ENCODE data around the gene MPL. TPM values are rescaled to one million over a fixed set of nuclear protein-coding genes. Genes with fewer than 3 reads are reported as not detected.

MPL gene
- total and polyA plus RNA-seq, 2 of the 13 experiments (the other 11 are each of a cell fraction or from before 2014, with no cell fraction given): not detected

- TF ChIP-seq KLF15 (CRISPR knock-in tag; IDR thresholded peaks at IDR 0.05; ENCODE audit: borderline replicate concordance) (no peak), ZNF432 (CRISPR knock-in tag; IDR thresholded peaks at IDR 0.05; ENCODE audit: borderline replicate concordance) (no peak), NFRKB (IDR thresholded peaks at IDR 0.05) (no peak), ZNF883 (CRISPR knock-in tag; IDR thresholded peaks at IDR 0.05; ENCODE audit: not compliant biosample characterization) (peak; percentile 66), ZNF788 (CRISPR knock-in tag; IDR thresholded peaks at IDR 0.05; ENCODE audit: borderline replicate concordance) (no peak; the same call in 1 of the 2 replicates), ZNF709 (CRISPR knock-in tag; IDR thresholded peaks at IDR 0.05) (peak; percentile 74; the same call in 1 of the 2 replicates), TAF1 (CRISPR knock-in tag; IDR thresholded peaks at IDR 0.05) (peak; percentile 67), ZBTB37 (CRISPR knock-in tag; IDR thresholded peaks at IDR 0.05) (no peak), ZNF740 (CRISPR knock-in tag; IDR thresholded peaks at IDR 0.05) (no peak; the same call in 1 of the 2 replicates), ZNF550 (CRISPR knock-in tag; IDR thresholded peaks at IDR 0.05; ENCODE audit: borderline replicate concordance) (no peak), POGZ (CRISPR knock-in tag; IDR thresholded peaks at IDR 0.05) (no peak; the same call in none of the 2 replicates), ZNF772 (CRISPR knock-in tag; IDR thresholded peaks at IDR 0.05) (no peak), GLMP (CRISPR knock-in tag; IDR thresholded peaks at IDR 0.05; ENCODE audit: borderline replicate concordance) (no peak), HHEX (CRISPR knock-in tag; IDR thresholded peaks at IDR 0.05) (no peak)
- TF ChIP-seq, protein P1, sequence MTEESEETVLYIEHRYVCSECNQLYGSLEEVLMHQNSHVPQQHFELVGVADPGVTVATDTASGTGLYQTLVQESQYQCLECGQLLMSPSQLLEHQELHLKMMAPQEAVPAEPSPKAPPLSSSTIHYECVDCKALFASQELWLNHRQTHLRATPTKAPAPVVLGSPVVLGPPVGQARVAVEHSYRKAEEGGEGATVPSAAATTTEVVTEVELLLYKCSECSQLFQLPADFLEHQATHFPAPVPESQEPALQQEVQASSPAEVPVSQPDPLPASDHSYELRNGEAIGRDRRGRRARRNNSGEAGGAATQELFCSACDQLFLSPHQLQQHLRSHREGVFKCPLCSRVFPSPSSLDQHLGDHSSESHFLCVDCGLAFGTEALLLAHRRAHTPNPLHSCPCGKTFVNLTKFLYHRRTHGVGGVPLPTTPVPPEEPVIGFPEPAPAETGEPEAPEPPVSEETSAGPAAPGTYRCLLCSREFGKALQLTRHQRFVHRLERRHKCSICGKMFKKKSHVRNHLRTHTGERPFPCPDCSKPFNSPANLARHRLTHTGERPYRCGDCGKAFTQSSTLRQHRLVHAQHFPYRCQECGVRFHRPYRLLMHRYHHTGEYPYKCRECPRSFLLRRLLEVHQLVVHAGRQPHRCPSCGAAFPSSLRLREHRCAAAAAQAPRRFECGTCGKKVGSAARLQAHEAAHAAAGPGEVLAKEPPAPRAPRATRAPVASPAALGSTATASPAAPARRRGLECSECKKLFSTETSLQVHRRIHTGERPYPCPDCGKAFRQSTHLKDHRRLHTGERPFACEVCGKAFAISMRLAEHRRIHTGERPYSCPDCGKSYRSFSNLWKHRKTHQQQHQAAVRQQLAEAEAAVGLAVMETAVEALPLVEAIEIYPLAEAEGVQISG (CRISPR knock-in tag; IDR thresholded peaks at IDR 0.05): peak; percentile 59
- TF ChIP-seq, protein P2, sequence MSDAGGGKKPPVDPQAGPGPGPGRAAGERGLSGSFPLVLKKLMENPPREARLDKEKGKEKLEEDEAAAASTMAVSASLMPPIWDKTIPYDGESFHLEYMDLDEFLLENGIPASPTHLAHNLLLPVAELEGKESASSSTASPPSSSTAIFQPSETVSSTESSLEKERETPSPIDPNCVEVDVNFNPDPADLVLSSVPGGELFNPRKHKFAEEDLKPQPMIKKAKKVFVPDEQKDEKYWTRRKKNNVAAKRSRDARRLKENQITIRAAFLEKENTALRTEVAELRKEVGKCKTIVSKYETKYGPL (CRISPR knock-in tag; IDR thresholded peaks at IDR 0.05): no peak
- TF ChIP-seq, protein P3, sequence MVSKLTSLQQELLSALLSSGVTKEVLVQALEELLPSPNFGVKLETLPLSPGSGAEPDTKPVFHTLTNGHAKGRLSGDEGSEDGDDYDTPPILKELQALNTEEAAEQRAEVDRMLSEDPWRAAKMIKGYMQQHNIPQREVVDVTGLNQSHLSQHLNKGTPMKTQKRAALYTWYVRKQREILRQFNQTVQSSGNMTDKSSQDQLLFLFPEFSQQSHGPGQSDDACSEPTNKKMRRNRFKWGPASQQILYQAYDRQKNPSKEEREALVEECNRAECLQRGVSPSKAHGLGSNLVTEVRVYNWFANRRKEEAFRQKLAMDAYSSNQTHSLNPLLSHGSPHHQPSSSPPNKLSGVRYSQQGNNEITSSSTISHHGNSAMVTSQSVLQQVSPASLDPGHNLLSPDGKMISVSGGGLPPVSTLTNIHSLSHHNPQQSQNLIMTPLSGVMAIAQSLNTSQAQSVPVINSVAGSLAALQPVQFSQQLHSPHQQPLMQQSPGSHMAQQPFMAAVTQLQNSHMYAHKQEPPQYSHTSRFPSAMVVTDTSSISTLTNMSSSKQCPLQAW (CRISPR knock-in tag; IDR thresholded peaks at IDR 0.05): no peak
- TF ChIP-seq, protein P4, sequence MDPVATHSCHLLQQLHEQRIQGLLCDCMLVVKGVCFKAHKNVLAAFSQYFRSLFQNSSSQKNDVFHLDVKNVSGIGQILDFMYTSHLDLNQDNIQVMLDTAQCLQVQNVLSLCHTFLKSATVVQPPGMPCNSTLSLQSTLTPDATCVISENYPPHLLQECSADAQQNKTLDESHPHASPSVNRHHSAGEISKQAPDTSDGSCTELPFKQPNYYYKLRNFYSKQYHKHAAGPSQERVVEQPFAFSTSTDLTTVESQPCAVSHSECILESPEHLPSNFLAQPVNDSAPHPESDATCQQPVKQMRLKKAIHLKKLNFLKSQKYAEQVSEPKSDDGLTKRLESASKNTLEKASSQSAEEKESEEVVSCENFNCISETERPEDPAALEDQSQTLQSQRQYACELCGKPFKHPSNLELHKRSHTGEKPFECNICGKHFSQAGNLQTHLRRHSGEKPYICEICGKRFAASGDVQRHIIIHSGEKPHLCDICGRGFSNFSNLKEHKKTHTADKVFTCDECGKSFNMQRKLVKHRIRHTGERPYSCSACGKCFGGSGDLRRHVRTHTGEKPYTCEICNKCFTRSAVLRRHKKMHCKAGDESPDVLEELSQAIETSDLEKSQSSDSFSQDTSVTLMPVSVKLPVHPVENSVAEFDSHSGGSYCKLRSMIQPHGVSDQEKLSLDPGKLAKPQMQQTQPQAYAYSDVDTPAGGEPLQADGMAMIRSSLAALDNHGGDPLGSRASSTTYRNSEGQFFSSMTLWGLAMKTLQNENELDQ (CRISPR knock-in tag; IDR thresholded peaks at IDR 0.05; ENCODE audit: borderline replicate concordance): no peak
Measured at GRCh38 chr1:43348809-43349593, 11.4 kb downstream of the MPL start (continued).

All from HepG2 (cell line).